ENCODE measurements around the gene HRAS.

HRAS gene

DNA sequence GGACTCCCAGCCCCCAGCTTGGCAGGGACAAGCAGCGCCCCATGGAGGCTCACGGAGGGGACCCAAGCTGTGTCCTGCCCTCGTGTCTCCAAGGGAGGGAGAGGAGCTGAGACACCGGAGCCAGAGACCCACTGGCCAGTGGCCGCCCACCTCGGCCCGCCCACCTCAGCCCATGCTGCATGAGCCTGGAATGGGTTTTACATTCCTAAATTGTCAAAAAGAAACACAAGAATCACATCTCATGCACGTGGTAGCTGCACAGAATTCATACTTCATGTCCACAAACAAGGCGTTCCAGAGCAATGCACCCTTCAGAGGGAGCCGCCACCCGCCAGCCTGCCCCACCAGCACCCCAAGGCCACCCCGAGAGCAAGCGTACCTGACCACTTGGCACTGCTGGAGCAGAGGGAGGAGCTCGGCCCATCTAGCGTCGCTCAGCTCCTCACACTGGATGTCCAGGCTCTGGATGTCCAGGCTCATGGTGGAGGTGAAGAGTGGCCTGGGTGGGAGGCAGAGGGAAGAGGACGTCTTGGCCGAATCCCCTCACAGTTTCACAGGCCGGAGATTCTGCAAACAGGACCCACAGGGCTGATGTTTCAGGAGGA lies 33.6 kb downstream of the HRAS start:
- Histone ChIP-seq H3K9ac (ENCODE audit: low read length) (no peak overlapping the region), H3K9me3 (ENCODE audit: control insufficient read depth, low read length) (no peaks in the 10 kb centered on the region), H3K4me1 (ENCODE audit: control insufficient read depth, insufficient read depth, low read length) (peaks cover 29% of the 10 kb centered on the region), H3K4me3 (ENCODE audit: low read length) (no peak overlapping the region), H3K27me3 (replicated peaks; ENCODE audit: control insufficient read depth, insufficient read depth, low read length) (no peaks in the 10 kb centered on the region), H3K36me3 (ENCODE audit: control insufficient read depth, insufficient read depth, low read length, severe bottlenecking) (peaks cover 50% of the 10 kb centered on the region)
- DNase-seq (ENCODE audit: low read depth): no peak

DNA sequence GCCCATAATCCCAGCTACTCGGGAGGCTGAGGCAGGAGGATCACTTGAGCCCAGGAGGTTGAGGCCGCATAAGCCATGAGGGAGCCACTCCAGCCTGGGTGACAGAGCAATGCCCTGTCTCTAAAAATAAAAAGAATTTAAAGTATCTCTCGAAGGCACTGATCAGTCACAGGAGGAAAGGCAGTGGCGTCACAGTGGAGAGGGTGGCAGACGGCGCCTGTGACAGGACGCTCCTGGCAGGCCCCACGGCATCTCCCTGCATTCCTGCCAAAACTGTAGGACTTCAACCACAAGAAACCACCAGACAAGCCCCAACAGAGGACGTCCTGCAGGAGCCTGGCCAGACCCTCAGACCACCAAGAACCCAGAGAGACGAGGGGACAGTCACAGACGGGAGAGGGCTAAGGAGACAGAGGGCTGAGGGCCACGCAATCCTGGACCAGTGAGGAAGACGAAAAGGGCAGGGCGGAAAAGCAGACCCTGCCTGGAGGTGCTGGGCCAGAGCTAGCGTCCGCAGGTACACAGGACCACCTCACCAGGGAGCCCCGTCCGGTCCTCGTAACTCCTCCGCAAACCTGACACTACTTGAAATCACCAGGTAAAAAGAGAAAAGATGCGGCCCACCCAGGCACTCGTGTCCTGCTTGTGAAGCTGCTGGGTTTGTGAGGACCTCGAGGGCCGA lies 34.2 kb downstream of the HRAS start:
- Histone ChIP-seq H3K36me3 (ENCODE audit: control insufficient read depth, insufficient read depth, low read length, severe bottlenecking) (peaks cover 53% of the 10 kb centered on the region), H3K4me3 (ENCODE audit: low read length) (no peak overlapping the region), H3K4me1 (ENCODE audit: control insufficient read depth, insufficient read depth, low read length) (peaks cover 29% of the 10 kb centered on the region), H3K9ac (ENCODE audit: low read length) (no peak overlapping the region), H3K27me3 (replicated peaks; ENCODE audit: control insufficient read depth, insufficient read depth, low read length) (no peaks in the 10 kb centered on the region), H3K9me3 (ENCODE audit: control insufficient read depth, low read length) (no peaks in the 10 kb centered on the region)
- no peak for DNase-seq (ENCODE audit: low read depth)

DNA sequence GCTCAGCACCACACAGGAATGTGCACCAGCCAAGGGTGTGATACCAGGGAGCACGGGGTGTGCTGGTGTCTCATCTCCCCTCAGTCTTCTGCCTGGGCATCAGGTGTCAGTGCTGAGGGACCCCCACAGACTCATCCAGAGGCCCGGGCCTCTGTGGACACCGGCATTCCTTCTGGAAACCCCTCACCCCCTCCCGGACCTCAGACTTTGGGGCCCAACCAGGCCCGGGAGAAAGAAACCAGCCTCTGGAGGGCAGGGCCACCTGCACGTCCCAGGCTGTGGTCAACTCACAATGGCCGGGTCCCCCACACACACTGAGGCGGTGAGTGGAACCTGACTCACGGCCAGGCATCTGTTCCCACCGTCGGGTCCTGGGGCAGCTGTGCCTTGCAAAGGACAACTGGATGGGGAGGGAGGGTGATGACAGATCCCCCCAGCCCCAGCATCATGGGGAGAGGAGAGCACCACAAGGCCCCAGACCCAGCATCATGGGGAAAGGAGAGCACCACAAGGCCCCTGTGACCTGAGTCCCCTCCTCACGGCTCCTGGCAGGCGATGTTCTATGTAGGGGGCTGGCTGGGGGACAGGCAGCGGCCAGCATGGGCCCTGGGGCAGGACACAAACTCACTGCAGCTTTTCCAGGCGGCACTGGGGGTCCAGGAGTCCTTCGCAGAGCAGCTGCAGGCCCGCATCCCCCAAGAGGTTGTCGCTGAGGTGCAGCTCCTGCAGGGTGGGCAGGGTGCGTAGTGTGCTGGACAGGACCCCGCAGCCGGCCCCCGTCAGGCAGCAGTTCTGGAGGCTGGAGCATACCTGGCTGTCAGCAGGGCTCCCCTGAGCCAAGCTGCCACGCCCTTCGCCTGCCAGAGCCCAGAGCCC lies 35.9 kb downstream of the HRAS start:
- DNase-seq (ENCODE audit: low read depth): no peak
- H3K9ac ChIP-seq (ENCODE audit: low read length): no peak overlapping the region

DNA sequence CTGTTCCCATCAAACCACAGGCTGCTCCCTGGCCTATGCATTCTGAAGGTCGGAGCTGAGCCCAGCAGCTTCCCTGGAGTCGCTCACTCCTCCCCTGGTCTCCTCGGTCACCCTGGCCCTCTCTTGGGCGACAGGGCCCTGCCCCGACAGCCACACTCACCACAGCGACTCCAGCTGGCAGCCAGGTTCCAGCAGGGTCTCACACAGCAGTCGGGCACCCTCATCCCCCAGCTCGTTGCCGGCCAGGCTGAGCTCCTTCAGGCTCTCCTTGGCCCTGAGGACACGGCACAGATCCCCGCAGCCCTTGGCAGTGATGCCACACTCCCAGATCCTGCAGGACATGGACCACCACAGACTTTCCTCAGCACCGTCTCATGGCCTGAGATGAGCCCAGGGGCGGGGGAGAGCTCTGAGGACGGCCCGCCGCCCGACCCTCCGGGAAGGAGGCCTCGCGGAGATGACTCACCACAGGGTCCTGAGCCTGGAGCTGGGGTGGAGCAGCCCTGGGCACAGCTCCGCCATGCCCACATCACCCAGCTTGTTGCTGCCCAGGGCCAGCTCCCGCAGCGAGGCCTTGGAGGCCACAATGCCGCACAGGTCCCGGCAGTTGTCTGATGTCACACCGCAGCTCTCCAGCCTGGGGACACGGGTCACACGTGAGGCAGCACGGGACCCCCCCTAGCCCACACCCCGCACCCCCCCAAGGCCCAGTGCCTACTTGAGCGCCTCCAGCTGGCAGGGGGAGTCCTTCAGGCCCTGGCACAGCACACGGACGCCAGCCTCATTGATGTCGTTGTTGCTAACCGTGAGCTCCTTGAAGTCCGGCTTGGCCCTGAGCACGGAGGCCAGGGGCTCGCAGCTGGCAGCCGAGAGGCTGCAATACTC lies 36.8 kb downstream of the HRAS start:
- Histone ChIP-seq H3K9ac (ENCODE audit: low read length) (no peak overlapping the region), H3K36me3 (ENCODE audit: control insufficient read depth, insufficient read depth, low read length, severe bottlenecking) (peaks cover 74% of the 10 kb centered on the region), H3K4me1 (ENCODE audit: control insufficient read depth, insufficient read depth, low read length) (peaks cover 12% of the 10 kb centered on the region), H3K4me3 (ENCODE audit: low read length) (no peak overlapping the region), H3K9me3 (ENCODE audit: control insufficient read depth, low read length) (no peaks in the 10 kb centered on the region), H3K27me3 (replicated peaks; ENCODE audit: control insufficient read depth, insufficient read depth, low read length) (no peaks in the 10 kb centered on the region)
- no peak for DNase-seq (ENCODE audit: low read depth)

More for the DNA sequence above, 35.9 kb downstream of the HRAS start:
- peaks cover 17% of the 10 kb centered on the region for H3K4me1 ChIP-seq (ENCODE audit: control insufficient read depth, insufficient read depth, low read length)
- H3K27me3 ChIP-seq (replicated peaks; ENCODE audit: control insufficient read depth, insufficient read depth, low read length): no peaks in the 10 kb centered on the region
- H3K4me3 ChIP-seq (ENCODE audit: low read length): no peak overlapping the region
- no peaks in the 10 kb centered on the region for H3K9me3 ChIP-seq (ENCODE audit: control insufficient read depth, low read length)
- H3K36me3 ChIP-seq (ENCODE audit: control insufficient read depth, insufficient read depth, low read length, severe bottlenecking): peaks cover 67% of the 10 kb centered on the region

DNA sequence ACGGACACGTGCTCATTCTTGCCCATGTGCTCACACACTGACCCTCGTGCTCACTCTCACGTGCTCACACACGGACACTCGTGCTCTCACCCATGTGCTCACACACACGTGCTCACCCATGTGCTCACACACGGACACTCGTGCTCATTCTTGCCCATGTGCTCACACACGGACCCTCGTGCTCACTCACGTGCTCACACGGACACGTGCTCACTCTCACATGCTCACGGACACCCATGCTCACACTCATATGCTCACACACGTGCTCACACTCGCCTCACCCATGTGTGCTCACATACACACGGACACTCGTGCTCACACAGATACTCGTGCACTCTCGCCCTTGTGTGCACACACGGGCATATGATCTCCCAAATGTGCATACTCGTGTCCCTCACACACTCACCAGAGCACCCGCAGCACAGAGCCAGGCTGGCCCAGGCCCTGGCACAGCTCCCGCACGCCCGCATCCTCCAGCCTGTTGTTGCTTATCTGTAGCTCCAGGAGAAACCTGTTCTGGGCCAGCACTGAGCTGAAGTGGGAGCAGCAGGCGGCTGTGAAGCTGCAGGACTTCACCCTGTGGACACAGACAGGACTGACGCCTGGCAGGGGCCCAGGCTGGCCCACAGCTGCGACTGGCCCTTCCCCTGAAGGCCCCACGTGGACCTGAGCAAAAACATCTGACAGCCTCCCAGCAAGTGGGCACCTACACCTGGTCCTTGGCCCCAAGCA lies 37.6 kb downstream of the HRAS start:
- Histone ChIP-seq H3K9me3 (ENCODE audit: control insufficient read depth, low read length) (no peaks in the 10 kb centered on the region), H3K36me3 (ENCODE audit: control insufficient read depth, insufficient read depth, low read length, severe bottlenecking) (peaks cover 76% of the 10 kb centered on the region), H3K9ac (ENCODE audit: low read length) (no peak overlapping the region), H3K4me1 (ENCODE audit: control insufficient read depth, insufficient read depth, low read length) (peaks cover 7% of the 10 kb centered on the region), H3K27me3 (replicated peaks; ENCODE audit: control insufficient read depth, insufficient read depth, low read length) (no peaks in the 10 kb centered on the region), H3K4me3 (ENCODE audit: low read length) (no peak overlapping the region)
- no peak for DNase-seq (ENCODE audit: low read depth)

DNA sequence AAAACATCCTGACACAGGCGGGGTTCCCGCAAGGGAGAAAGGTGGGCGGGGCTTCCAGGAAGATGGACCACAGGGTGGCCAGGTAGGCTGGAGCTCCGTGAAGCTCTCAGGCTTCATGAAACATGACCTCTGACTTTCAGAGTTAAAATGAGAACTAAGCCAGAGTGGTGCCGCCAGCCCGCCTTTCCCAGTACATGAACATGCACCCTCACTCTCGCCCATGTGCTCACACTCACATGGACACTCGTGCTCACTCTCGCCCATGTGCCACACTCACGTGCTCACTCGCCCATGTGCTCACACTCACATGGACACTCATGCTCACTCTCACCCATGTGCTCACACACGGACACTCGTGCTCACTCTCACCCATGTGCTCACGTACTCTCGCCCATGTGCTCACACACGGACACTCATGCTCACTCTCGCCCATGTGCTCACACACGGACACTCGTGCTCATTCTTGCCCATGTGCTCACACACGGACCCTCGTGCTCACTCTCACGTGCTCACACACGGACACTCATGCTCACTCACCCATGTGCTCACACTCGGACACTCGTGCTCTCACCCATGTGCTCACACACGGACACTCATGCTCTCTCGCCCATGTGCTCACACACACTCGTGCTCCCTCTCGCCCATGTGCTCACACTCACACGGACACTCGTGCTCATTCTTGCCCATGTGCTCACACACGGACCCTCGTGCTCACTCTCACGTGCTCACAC lies 38.4 kb downstream of the HRAS start:
- H3K27me3 ChIP-seq (replicated peaks; ENCODE audit: control insufficient read depth, insufficient read depth, low read length): no peaks in the 10 kb centered on the region
- peaks cover 76% of the 10 kb centered on the region for H3K36me3 ChIP-seq (ENCODE audit: control insufficient read depth, insufficient read depth, low read length, severe bottlenecking)
- H3K4me3 ChIP-seq (ENCODE audit: low read length): no peak overlapping the region
- H3K9ac ChIP-seq (ENCODE audit: low read length): no peak overlapping the region
- no peaks in the 10 kb centered on the region for H3K9me3 ChIP-seq (ENCODE audit: control insufficient read depth, low read length)
- DNase-seq (ENCODE audit: low read depth): no peak
- H3K4me1 ChIP-seq (ENCODE audit: control insufficient read depth, insufficient read depth, low read length): no peaks in the 10 kb centered on the region

DNA sequence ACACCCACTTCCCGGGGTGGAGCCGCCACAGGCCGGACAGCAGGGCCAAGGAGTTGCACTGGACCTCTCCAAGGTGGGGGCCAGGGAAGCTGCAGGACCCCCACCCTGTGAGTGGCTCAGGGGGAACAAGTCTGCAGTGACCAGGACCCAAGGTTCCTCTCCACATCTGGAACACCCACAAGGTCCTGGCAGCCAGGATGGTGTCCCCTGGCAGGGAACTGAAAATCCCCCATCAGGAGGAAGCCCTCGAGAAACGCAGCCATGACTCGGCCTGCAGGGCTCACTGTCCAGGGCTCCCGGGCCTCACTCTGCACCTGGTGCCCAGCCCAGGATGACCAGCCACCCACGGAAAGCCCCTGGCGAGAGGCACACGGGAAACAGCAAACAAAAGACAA lies 39.8 kb downstream of the HRAS start:
- Histone ChIP-seq H3K4me1 (ENCODE audit: control insufficient read depth, insufficient read depth, low read length) (no peaks in the 10 kb centered on the region), H3K9ac (ENCODE audit: low read length) (no peak overlapping the region), H3K36me3 (ENCODE audit: control insufficient read depth, insufficient read depth, low read length, severe bottlenecking) (peaks cover 64% of the 10 kb centered on the region), H3K4me3 (ENCODE audit: low read length) (no peak overlapping the region), H3K9me3 (ENCODE audit: control insufficient read depth, low read length) (no peaks in the 10 kb centered on the region), H3K27me3 (replicated peaks; ENCODE audit: control insufficient read depth, insufficient read depth, low read length) (no peaks in the 10 kb centered on the region)
- DNase-seq (ENCODE audit: low read depth): no peak

DNA sequence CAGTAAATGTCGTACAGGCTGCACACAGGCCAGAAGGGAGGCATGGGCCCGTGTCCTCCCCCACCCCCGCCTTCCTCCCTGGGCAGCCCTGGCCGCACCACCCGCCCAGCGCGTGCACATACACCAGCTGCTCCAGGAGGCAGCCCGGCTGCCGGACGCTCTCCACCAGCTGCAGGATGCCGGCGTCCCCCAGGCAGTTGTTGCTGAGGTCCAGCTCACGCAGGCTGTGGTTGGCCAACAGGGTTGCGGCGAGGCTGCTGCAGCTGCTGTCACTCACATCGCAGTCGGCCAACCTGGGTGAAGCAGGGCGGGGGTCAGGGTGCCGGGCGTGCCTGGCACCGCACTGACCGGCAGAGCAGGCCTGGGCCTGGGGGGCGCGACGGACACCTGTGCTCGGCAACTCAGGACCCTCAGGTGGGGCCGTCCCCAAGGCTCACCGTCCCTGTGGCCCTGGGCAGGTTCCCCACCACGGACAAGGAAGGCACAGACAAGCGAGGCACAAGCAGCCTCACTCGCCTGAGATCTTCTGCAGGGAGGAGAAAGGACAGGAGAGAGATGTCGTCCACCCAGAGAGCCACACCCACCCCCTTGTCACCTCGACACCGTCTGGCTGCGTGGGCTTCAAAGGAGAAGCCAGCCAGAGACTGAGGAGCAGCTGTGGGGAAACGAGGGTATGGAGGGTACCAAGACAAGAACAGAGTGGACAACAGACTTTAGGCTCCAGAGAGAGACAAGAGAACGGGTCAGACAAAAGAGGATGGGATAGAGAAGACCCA lies 40.4 kb downstream of the HRAS start:
- no peaks in the 10 kb centered on the region for H3K4me1 ChIP-seq (ENCODE audit: control insufficient read depth, insufficient read depth, low read length)
- H3K9ac ChIP-seq (ENCODE audit: low read length): no peak overlapping the region
- H3K36me3 ChIP-seq (ENCODE audit: control insufficient read depth, insufficient read depth, low read length, severe bottlenecking): peaks cover 60% of the 10 kb centered on the region
- no peaks in the 10 kb centered on the region for H3K9me3 ChIP-seq (ENCODE audit: control insufficient read depth, low read length)
- no peak overlapping the region for H3K4me3 ChIP-seq (ENCODE audit: low read length)
- H3K27me3 ChIP-seq (replicated peaks; ENCODE audit: control insufficient read depth, insufficient read depth, low read length): no peaks in the 10 kb centered on the region
- no peak for DNase-seq (ENCODE audit: low read depth)

DNA sequence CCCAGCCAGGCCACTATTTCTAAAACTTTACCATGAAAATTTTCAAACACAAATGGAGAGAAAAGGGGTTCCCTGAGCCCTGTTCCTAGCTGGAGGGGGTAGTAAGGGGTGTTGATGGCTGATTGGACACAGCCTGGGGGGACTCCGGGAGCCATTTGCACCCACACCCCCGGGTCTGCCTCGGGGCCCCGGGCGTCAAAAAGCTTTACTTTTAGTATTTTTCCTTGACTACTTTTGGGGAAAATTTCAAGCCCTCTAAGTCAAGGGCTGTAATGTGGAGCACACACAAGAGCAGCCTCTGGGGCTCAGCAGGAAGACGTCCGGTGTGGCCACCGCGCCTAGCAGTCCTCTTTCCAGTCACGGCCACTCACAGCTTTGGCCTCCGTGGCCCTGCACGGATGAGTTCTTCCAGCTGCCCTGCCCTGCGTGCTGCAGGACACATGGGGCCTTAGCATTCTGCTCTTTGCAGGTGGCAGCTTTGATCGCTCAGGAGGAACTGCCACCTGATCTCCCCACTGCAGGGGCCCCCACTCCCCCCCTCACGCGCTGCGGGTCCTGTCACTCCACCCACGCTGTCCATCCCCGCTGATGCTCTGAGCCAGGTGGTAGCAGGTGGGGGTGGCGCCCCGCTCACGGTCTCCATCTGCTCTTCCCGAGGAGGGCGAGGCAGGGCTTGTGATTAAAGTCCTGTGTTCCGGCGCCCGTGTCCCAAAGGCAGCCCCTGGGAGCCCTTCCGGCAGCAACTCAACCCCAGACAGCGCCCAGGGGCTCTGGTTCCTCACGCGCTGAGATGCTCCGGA lies 42.7 kb downstream of the HRAS start:
- no peaks in the 10 kb centered on the region for H3K9me3 ChIP-seq (ENCODE audit: control insufficient read depth, low read length)
- peaks cover 40% of the 10 kb centered on the region for H3K36me3 ChIP-seq (ENCODE audit: control insufficient read depth, insufficient read depth, low read length, severe bottlenecking)
- no peaks in the 10 kb centered on the region for H3K27me3 ChIP-seq (replicated peaks; ENCODE audit: control insufficient read depth, insufficient read depth, low read length)
- no peak overlapping the region for H3K4me3 ChIP-seq (ENCODE audit: low read length)
- H3K9ac ChIP-seq (ENCODE audit: low read length): no peak overlapping the region
- no peaks in the 10 kb centered on the region for H3K4me1 ChIP-seq (ENCODE audit: control insufficient read depth, insufficient read depth, low read length)
- no peak for DNase-seq (ENCODE audit: low read depth)
